ENCODE results near the gene DAND5.

Gene DAND5

GRCh38 chr19:12995596-12996405, 26.4 kb downstream of the DAND5 start:
- peak in 1 of 2 experiments; percentile 7 for DNase-seq

DNA sequence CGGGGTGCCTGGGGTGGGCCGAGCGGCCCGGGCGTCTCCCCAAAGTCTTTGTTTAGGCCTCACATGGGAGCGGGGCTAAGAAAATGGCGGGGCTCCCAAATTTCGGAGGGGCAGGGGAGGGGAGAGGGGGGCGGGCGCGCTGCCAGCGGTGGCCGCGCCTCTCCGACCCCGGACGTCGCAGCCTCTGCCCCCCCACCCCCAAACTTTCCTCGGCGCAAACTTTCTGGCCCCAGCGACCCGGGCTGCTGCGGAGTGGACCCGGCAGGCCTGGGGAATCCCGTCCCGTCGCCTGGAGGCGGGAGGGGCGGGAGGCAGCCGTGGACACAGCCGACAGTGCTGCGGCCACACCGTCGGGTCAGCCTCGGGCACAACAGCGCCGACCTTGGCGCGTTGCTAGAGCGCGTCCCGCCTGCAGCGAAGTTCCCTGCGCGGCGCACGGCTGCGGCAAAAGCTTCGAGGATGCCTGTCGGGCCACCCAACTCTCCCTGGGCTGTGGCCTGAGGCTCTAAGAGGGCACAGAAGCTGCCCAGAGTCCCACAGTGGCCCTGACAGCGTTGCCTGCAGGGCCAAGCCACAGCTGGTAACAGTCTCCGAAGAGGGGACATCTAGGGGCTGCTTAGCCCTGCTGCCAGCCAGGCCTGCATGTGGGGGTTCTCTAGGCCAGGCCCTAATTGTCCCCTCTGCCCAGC, 27.2 kb downstream of the DAND5 start:
- DNase-seq = no peak

DNA sequence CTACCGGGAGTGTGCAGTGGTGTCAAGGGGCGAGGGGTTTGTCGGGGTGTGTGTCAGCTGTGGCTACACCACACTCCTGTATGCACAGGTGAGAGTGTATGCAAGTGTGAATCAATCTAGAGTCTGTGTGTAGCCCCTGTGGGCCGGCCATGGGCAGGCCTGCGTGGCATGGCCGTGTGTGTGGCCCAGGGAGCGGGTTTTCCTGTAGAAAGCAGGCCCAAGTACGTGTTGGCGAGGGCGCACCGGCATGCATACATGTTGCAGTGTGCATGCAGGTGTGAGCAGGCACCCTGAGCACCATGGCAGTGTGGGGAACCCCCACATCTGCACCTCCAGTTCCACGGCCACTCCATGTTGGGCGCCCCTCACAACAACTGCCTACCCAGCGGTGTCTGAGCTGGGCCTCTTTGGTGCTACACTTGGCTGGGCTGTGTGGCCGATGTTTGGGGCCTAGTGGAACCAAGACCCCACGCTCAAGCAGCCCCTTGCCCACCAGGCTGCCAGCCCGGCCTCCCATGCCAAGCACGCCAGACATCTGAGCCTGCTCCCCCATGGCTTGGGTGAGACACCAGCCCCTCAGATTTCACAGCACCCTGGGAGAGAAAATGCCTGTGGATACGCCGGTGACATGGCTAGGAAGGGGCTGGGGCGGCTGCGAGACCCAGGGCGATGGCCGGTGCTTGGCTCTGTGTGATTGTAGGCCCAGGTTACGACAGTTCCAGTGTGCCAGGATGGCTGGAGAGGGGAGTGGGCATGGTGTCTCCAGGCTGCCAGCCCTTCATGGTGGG, 28.0 kb downstream of the DAND5 start:
- DNase-seq = no peak

DNA sequence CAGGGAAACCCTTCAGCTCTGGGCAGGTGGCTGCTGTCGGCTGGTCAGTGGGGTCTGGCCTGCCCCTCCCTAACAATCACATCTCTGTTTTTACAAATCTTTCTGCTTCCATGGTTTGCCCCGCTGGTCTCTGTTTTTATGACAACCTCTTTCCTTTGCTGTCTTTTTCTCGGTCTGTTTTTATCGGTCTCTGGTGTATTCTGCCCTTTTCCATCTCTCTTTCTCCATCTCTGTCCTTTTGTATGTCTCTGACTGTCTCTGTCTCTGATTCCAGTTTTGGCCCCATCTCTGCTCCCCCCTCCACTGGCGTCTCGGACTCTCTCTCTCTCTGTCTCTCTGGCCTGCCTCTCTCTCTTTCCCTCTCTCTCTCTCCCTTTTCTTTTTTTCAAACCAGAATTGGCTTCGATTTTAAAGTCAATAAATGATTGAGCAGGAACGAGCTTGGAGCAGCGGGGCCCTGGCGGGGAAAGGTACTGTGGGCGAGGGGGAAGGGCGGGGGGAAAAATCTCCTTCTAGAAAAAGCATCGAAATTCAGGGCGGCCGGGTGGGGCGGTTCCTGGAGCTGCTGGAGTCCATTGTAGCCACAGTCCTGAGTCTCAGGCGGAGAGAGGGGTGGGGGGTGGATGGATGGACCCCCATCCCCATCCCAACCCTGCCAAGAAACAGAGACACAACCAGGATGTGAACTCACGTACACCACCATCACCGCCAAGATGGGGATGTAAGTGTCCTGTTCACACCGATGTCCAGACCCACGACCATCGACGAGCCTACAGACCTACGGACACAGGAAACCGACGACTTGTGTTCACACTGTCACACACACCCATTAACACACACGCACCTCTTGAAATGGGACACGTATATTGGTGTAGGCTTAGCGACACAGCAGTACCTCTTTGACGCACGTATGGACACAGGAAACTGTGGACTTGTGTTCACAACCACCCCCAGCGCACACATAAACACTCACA, 28.9 kb downstream of the DAND5 start:
- no peak for DNase-seq

DNA sequence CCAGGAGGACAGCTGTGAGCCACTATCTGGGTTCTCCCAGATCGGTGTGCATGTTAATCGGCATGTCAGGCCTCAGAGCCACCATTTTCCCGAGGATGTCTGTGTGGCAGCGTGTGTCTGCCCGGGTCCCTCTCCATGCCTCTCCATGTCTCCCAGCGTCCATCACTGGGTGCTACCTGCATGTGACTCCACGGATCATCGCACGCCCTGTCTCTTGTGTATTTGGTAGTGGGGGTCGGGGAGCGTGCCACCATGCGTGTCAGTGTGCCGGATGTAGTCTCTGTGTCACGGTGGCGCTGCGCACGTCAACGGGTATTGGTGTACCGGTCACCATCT, 31.8 kb downstream of the DAND5 start:
- DNase-seq = no peak

GRCh38 chr19:13001502-13002165, 32.3 kb downstream of the DAND5 start:
- DNase-seq = no peak

- DNase-seq = no peak
These were observed 33.0 kb downstream of the DAND5 start for GRCh38 chr19:13002166-13002898.

GRCh38 chr19:13003081-13003480, 33.7 kb downstream of the DAND5 start:
- DNase-seq = no peak

DNA sequence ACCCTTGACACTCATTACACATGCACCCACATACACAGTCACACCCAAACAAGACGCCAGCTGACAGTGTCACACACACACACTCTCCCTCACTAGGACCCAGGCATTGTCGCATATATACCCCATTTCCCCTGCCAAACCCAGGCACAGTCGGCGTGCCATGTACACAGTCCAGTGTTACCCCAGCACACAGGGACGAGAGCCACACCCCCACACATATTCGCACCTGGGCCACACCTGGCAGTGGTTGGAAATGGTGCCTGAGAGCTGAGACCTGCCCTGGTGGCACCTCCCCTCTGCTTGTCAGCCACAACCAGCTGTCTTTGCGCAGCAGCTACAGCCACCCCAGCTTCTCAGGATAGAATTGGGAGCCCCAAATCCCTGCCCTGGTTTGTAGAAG, 34.9 kb downstream of the DAND5 start:
- no peak for DNase-seq

DNA sequence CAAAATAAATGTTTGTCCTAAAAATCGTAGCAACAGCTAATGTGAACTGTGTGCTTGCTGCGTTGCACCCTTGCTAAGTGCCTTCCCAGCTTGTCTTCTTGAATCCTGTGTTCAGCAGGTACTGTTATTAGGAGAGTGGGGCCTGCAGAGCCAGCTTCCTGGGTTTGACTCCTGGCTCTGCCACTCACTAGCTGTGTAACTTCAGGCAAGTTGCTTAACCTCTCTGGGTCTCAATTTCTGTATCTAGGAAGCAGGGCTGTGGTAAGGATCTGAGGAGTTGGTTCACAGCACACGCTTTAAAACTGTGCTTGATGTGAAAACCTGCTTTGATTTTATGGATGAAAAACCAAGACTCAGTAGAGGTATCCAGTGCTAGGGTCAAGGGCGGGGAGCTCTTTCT, 35.9 kb downstream of the DAND5 start:
- no peak for DNase-seq

GRCh38 chr19:13005861-13006370, 36.5 kb downstream of the DAND5 start:
- DNase-seq = no peak

DNA sequence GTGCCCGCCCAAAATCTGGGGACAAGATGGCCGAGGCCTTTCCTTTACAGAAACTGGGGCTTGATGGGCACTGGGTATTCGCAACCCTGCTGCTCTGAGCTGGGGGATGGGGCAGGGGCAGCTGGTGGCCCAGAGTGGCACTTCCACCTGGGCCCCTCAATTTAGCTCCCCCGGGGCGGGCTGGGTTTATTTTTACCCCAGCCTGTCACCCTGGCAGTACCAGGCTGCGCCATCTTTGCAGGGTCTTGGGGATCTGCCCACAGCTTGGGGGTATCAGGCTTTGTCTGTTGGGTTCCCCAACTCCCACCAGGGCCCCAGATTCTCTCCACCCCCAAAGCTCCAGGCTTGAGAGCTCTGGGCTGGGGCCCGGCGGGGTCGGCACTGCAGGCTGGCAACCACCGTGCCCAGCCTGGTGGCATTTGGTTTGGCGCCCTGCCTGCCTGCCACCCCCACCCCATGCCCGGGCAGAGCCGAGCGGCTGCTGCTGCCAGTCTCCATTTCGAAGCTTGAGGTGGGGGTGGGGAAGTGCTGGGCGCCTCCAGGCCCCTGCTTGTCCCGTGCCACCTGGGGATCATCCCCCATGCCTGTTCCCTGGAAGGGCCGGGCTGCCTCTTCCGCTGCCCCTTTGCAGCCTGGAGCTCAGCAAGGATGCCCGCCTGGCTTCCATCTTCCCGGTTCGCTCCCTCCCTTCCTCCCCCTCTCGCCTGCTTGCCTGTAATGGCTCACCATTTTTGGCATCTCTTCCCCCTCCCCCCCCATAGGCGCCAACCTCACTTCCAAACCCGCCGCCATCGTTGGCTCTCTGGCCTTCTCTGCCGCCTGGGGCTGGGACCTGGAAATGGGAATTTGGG, 37.3 kb downstream of the DAND5 start:
- no peak for DNase-seq

DNA sequence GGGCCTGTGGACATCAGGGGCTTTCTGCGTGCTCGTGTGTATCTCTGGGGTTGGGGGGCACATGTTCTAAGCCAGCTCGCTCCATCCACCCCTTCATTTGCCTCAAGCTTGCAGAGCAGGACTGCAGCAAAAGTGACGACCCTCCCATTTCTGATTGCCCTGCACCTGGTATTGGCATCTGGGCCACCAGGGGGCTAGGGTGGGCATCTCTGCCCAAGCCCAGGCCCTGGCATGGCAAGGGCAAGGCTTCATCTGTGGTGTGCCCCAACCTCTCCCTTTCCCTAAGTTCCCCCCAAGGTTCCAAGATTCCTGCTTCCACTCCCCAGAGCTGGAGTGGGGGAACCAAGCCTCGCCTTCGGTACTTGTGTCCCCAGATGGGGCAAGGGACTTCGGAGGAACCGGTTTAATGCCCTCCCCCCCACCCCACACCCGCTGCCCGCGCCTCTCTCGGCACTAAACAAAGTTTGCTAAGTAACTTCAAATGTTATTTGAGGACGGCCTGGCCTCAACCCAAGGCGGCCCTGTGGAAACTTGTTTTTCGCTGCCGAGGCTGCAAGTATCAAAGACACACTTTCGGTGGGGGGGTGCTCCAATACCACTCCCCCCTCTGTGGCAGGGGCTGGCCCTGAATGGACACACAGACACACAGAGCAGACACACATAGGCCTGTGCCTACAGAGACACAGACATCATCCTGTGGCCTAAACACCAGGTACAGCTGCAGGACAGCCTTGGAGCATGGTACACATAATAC, 38.1 kb downstream of the DAND5 start:
- no peak for DNase-seq

GRCh38 chr19:13008926-13009787, 39.8 kb downstream of the DAND5 start:
- no peak for DNase-seq

DNA sequence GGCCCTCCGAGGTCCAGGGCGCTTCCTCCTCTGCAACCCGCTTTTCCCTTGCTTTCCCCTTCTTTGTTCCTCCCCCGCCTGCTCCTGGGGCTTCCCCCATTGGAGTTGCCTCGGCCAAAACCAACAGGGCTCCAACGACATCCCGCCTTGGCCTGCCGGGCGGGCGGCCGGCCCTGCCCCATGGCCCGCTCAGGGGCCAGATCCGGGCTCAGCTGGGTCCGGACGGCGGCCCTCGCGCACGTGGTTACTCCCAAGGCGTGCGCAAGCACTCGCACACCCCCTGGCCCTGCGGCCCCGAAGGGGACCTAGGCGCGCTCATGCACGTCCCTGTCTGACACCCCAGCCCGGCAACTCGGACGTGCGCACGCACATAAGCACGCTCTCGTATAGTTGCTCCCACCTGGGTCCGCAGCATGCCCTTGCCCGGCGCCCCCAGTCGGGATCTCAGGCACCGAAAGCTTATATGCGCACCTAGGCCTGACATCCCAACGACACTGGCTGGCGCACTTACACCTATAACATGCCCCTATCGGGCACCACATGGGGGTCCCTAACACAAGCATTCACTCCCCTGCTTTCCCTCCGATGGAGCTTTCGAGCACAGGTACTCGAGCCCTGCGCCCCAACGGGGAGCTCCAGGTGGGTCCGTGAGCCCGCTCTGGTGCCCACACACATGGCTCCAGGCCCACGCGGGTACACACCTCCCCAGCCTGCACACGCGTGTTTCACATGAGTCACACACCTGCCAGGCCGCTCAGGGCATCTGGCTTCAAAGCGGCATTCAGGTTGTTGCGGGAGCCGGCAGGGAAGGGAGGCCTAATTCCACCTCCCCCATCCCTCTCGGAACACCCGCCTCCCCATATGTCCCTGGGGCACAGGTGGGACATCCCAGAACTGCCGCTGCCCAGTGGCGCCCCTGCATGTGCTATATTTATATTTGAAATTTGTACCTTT, 40.9 kb downstream of the DAND5 start:
- no peak for DNase-seq

GRCh38 chr19:13010992-13011652, 41.7 kb downstream of the DAND5 start:
- no peak for DNase-seq
